ENCODE results near the gene CYP2J2. TPM values are rescaled to one million over a fixed set of nuclear protein-coding genes. Genes with fewer than 3 reads are reported as not detected.
"Not testable (repeated sequence)": the region's sequence is repeated elsewhere in the genome, so short reads cannot be mapped to it uniquely, and the experiment has no call there.

Gene CYP2J2
- total and polyA plus RNA-seq, 2 experiments from 2014 or later = not detected

GRCh38 chr1:59919746-59920145 is 6.8 kb downstream of the CYP2J2 start:
- Histone ChIP-seq H3K4me3 (no peak overlapping the region), H4K20me1 (ENCODE audit: insufficient read depth) (no peaks in the 10 kb centered on the region), H3K9me3 (ENCODE audit: low read depth) (no peaks in the 10 kb centered on the region), H3K27ac (no peak overlapping the region), H3K9me2 (ENCODE audit: insufficient read depth) (no peaks in the 10 kb centered on the region), H3K36me3 (ENCODE audit: low read depth) (no peaks in the 10 kb centered on the region), H3K9ac (no peak overlapping the region), H3K4me2 (ENCODE audit: unreplicated experiment) (no peak overlapping the region), H3K27me3 (replicated peaks; ENCODE audit: insufficient read depth) (peaks cover 23% of the 10 kb centered on the region), H3K79me2 (ENCODE audit: insufficient read depth) (no peaks in the 10 kb centered on the region), H3K4me1 (ENCODE audit: insufficient read depth) (no peaks in the 10 kb centered on the region), H3F3A (ENCODE audit: insufficient read depth) (no peaks in the 10 kb centered on the region), H2AFZ (no peak overlapping the region)
- no peak for DNase-seq
- 18 to 36% methylated on average over 2 of the region's 2 CpGs for WGBS, 2 experiments (ENCODE audit: low coverage in 1 of 2, low lambda C conversion rate in 2 of 2, missing lambda C conversion rate in 2 of 2)
- in situ Hi-C loops (cut with MboI) = no loop called here
- TF ChIP-seq EZH2 (IDR thresholded peaks at IDR 0.05; ENCODE audit: insufficient read depth, poor library complexity, severe bottlenecking) (no peak), EZH2phosphoT487 (IDR thresholded peaks at IDR 0.05; ENCODE audit: insufficient read depth, low read depth) (no peak)

GRCh38 chr1:59917785-59918180 is 8.8 kb downstream of the CYP2J2 start:
- no peak overlapping the region for H2AFZ ChIP-seq
- no peaks in the 10 kb centered on the region for H3K36me3 ChIP-seq (ENCODE audit: low read depth)
- no peaks in the 10 kb centered on the region for H3F3A ChIP-seq (ENCODE audit: insufficient read depth)
- no peaks in the 10 kb centered on the region for H3K4me1 ChIP-seq (ENCODE audit: insufficient read depth)
- H3K9me3 ChIP-seq (ENCODE audit: low read depth) = no peaks in the 10 kb centered on the region
- in situ Hi-C loops (cut with MboI) = no loop called here
- no peak overlapping the region for H3K4me3 ChIP-seq
- H3K4me2 ChIP-seq (ENCODE audit: unreplicated experiment) = no peak overlapping the region
- WGBS, 2 experiments (ENCODE audit: low coverage in 1 of 2, low lambda C conversion rate in 2 of 2, missing lambda C conversion rate in 2 of 2) = 27 to 33% methylated on average over 2 of the region's 2 CpGs
- H3K79me2 ChIP-seq (ENCODE audit: insufficient read depth) = no peaks in the 10 kb centered on the region
- no peak overlapping the region for H3K27ac ChIP-seq
- no peaks in the 10 kb centered on the region for H4K20me1 ChIP-seq (ENCODE audit: insufficient read depth)
- DNase-seq = no peak
- no peak overlapping the region for H3K9ac ChIP-seq
- H3K9me2 ChIP-seq (ENCODE audit: insufficient read depth) = no peaks in the 10 kb centered on the region
- peaks cover 23% of the 10 kb centered on the region for H3K27me3 ChIP-seq (replicated peaks; ENCODE audit: insufficient read depth)
- TF ChIP-seq EZH2 (IDR thresholded peaks at IDR 0.05; ENCODE audit: insufficient read depth, poor library complexity, severe bottlenecking) (no peak), EZH2phosphoT487 (IDR thresholded peaks at IDR 0.05; ENCODE audit: insufficient read depth, low read depth) (no peak)

DNA sequence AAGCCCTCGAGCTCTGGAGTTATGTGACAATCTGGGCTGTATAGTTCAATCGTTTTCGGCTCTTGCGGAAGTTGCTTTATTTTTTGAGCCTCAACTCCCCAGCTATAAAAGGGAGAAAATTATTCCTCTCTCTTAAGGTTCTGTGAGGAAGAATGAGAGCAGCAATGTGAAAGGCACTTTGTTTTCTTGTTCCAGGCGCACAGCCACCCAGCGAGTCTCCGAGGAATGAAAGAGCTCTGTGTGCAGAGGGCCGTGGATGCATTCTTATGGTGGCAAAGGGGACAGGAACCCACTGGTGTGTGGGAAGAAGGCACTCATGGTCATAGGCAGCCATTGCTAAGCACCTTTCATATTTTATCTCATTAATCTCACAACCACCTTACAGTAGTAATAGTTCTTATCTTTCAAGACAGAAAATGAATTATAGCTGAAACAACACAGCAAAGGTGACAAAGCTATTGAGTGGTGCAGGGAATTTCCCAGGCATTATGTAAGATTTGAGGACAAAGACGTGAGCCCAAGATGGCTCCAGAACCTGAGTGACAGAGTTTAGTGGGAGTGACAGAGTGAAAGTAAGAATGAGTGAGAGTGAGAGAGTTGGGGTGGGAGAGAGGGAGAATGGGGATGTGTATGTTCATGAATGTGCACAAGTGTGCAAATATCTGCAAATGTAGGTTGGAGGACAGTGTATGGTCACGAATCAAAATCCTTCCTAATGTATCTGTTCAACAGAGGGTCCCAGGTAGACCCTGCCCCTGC is 9.4 kb downstream of the CYP2J2 start:
- peaks cover 21% of the 10 kb centered on the region for H3K27me3 ChIP-seq (replicated peaks; ENCODE audit: insufficient read depth)
- H3K4me2 ChIP-seq (ENCODE audit: unreplicated experiment) = no peak overlapping the region
- H3K79me2 ChIP-seq (ENCODE audit: insufficient read depth) = no peaks in the 10 kb centered on the region
- H3K9me3 ChIP-seq (ENCODE audit: low read depth) = no peaks in the 10 kb centered on the region
- 60 to 68% methylated on average over 10 of the region's 10 CpGs for WGBS, 2 experiments (ENCODE audit: low coverage in 1 of 2, low lambda C conversion rate in 2 of 2, missing lambda C conversion rate in 2 of 2)
- no peak for DNase-seq
- H4K20me1 ChIP-seq (ENCODE audit: insufficient read depth) = no peaks in the 10 kb centered on the region
- no peak overlapping the region for H3K4me3 ChIP-seq
- in situ Hi-C loops (cut with MboI) = no loop called here
- H3F3A ChIP-seq (ENCODE audit: insufficient read depth) = no peaks in the 10 kb centered on the region
- TF ChIP-seq EZH2 (IDR thresholded peaks at IDR 0.05; ENCODE audit: insufficient read depth, poor library complexity, severe bottlenecking) (no peak), EZH2phosphoT487 (IDR thresholded peaks at IDR 0.05; ENCODE audit: insufficient read depth, low read depth) (no peak)
- H3K9ac ChIP-seq = no peak overlapping the region
- H3K27ac ChIP-seq = no peak overlapping the region
- H3K36me3 ChIP-seq (ENCODE audit: low read depth) = no peaks in the 10 kb centered on the region
- H3K4me1 ChIP-seq (ENCODE audit: insufficient read depth) = no peaks in the 10 kb centered on the region
- H3K9me2 ChIP-seq (ENCODE audit: insufficient read depth) = no peaks in the 10 kb centered on the region
- no peak overlapping the region for H2AFZ ChIP-seq

DNA sequence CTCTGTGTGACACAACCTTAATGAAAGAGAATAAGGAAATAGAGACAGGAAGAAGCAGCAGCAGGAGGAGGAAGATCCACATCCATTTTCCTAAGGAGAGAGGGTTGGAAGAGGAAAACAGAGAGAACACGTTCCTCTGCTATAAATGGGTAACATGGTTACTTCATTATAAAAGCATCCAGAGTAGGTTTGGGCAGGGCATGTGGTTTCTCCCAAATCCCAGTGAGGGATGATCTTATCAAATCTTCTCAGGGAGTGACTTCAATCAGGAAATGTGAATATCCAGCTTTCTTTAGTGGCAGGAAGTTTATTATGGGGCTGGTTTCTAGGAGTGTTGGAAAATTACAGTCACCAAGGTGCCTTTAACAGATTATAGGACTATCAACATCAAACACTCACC is 11.1 kb downstream of the CYP2J2 start:
- Histone ChIP-seq H3K4me1 (ENCODE audit: insufficient read depth) (no peaks in the 10 kb centered on the region), H3K79me2 (ENCODE audit: insufficient read depth) (no peaks in the 10 kb centered on the region), H3K4me2 (ENCODE audit: unreplicated experiment) (no peak overlapping the region), H3K9me2 (ENCODE audit: insufficient read depth) (no peaks in the 10 kb centered on the region), H3K9ac (no peak overlapping the region), H3K36me3 (ENCODE audit: low read depth) (no peaks in the 10 kb centered on the region), H3K9me3 (ENCODE audit: low read depth) (no peaks in the 10 kb centered on the region), H3K4me3 (no peak overlapping the region), H3K27me3 (replicated peaks; ENCODE audit: insufficient read depth) (peaks cover 20% of the 10 kb centered on the region), H3K27ac (no peak overlapping the region), H4K20me1 (ENCODE audit: insufficient read depth) (no peaks in the 10 kb centered on the region), H3F3A (ENCODE audit: insufficient read depth) (no peaks in the 10 kb centered on the region), H2AFZ (no peak overlapping the region)
- DNase-seq = no peak
- in situ Hi-C loops (cut with MboI) = no loop called here
- 31 to 46% methylated on average over 1 of the region's 1 CpG for WGBS, 2 experiments (ENCODE audit: low coverage in 1 of 2, low lambda C conversion rate in 2 of 2, missing lambda C conversion rate in 2 of 2)
- TF ChIP-seq EZH2phosphoT487 (IDR thresholded peaks at IDR 0.05; ENCODE audit: insufficient read depth, low read depth) = no peak
- no peak for TF ChIP-seq EZH2 (IDR thresholded peaks at IDR 0.05; ENCODE audit: insufficient read depth, poor library complexity, severe bottlenecking)

- H2AFZ ChIP-seq; H3K27ac ChIP-seq; H4K20me1 ChIP-seq (ENCODE audit: insufficient read depth); H3K4me2 ChIP-seq (ENCODE audit: unreplicated experiment); H3K9me3 ChIP-seq (ENCODE audit: low read depth); H3K36me3 ChIP-seq (ENCODE audit: low read depth); H3K9ac ChIP-seq; H3F3A ChIP-seq (ENCODE audit: insufficient read depth); H3K4me1 ChIP-seq (ENCODE audit: insufficient read depth); in situ Hi-C loops (cut with MboI); DNase-seq; H3K4me3 ChIP-seq; H3K79me2 ChIP-seq (ENCODE audit: insufficient read depth); H3K9me2 ChIP-seq (ENCODE audit: insufficient read depth): not testable (repeated sequence)
- WGBS, 2 experiments (ENCODE audit: low coverage in 1 of 2, low lambda C conversion rate in 2 of 2, missing lambda C conversion rate in 2 of 2) = 69% methylated on average over 7 of the region's 7 CpGs
- peaks cover 14% of the 10 kb centered on the region for H3K27me3 ChIP-seq (replicated peaks; ENCODE audit: insufficient read depth)
Observed at GRCh38 chr1:59914791-59915286, 11.7 kb downstream of the CYP2J2 start.

All from GM23248 (cell line).